ENCODE results near the gene PLA2G1B. TPM values are rescaled to one million over a fixed set of nuclear protein-coding genes. Genes with fewer than 3 reads are reported as not detected.

PLA2G1B gene
- total and polyA plus RNA-seq, 2 of the 13 experiments (the other 11 are each of a cell fraction or from before 2014, with no cell fraction given) = 0.33 to 1.4 TPM

DNA sequence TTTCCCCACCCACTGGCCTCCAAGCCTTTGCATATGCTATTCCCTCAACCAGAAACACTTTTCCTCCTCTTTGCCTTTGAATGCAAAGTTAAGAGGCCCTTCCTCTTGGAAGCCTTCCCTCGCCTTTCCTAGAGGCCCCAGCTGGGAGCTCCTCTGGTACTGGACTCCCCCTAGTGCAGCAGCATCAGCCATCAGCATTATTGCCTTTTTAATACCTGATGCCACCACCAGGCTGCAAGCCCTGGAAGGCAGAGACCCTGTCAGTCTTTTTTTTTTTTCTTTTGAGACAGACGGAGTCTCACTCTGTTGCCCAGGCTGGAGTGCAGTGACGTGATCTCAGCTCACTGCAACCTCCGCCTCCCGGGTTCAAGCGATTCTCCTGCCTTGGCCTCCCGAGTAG is 19.1 kb upstream of the PLA2G1B start:
- Histone ChIP-seq H3K4me2 (ENCODE audit: low read depth, low read length) (no peak overlapping the region), H2AFZ (ENCODE audit: low read length) (no peak overlapping the region), H3K4me3 (replicated peaks in 1 of 3; ENCODE audit: insufficient read depth in 1 of 3, low read depth in 2 of 3, low read length in 3 of 3) (no peak overlapping the region), H3K4me1 (ENCODE audit: insufficient read depth, low read length) (peaks cover 25% of the 10 kb centered on the region), H3K9me3 (ENCODE audit: low read length) (no peaks in the 10 kb centered on the region), H4K20me1 (ENCODE audit: insufficient read depth, low read length) (no peaks in the 10 kb centered on the region), H3K27me3 (ENCODE audit: control insufficient read depth in 1 of 2, insufficient read depth in 2 of 2, low read length in 2 of 2) (no peaks in the 10 kb centered on the region), H3K9ac (ENCODE audit: insufficient read depth, low read depth, low read length) (no peak overlapping the region), H3K79me2 (ENCODE audit: insufficient read depth, low read length) (no peaks in the 10 kb centered on the region), H3K27ac (ENCODE audit: extremely low read length, insufficient read depth, low read length) (no peak overlapping the region), H3K36me3 (replicated peaks in 1 of 2; ENCODE audit: control insufficient read depth in 1 of 2, insufficient read depth in 2 of 2, low read length in 2 of 2) (no peaks in the 10 kb centered on the region)
- ChIA-PET CTCF (ENCODE audit: low intra/inter-chr PET ratio, low total read pairs) (no interaction called here), POLR2A (no interaction called here)
- WGBS (ENCODE audit: low lambda C conversion rate) = 67% methylated on average over 7 of the region's 7 CpGs
- TF ChIP-seq ZNF354B (CRISPR knock-in tag; IDR thresholded peaks at IDR 0.05) (no peak), ZFP82 (CRISPR knock-in tag; IDR thresholded peaks at IDR 0.05; ENCODE audit: borderline replicate concordance) (no peak), ZFP36 (IDR thresholded peaks at IDR 0.05; ENCODE audit: borderline replicate concordance, low read depth, low read length, partially characterized antibody) (no peak), FOXC1 (CRISPR knock-in tag; IDR thresholded peaks at IDR 0.05; ENCODE audit: borderline replicate concordance) (no peak), KDM5A (IDR thresholded peaks at IDR 0.05; ENCODE audit: borderline replicate concordance, low read length) (no peak), MAFK (conservative IDR thresholded peaks at IDR 0.05 in 1 of 2, IDR thresholded peaks at IDR 0.05 in 1 of 2; ENCODE audit: low read length in 2 of 2) (no peak), YY1 (IDR thresholded peaks at IDR 0.05; ENCODE audit: insufficient read depth, insufficient replicate concordance, low read depth, low read length) (no peak), DPF2 (CRISPR knock-in tag; IDR thresholded peaks at IDR 0.05; ENCODE audit: borderline replicate concordance, low read depth) (no peak), NRL (CRISPR knock-in tag; IDR thresholded peaks at IDR 0.05; ENCODE audit: borderline replicate concordance) (no peak), HNRNPK (IDR thresholded peaks at IDR 0.05; ENCODE audit: low read depth, low read length, poor library complexity, severe bottlenecking) (no peak), CENPX (CRISPR knock-in tag; IDR thresholded peaks at IDR 0.05) (no peak), ZNF740 (CRISPR knock-in tag; IDR thresholded peaks at IDR 0.05) (no peak), TFAP4 (IDR thresholded peaks at IDR 0.05; ENCODE audit: borderline replicate concordance, low read depth) (no peak), RFX1 (IDR thresholded peaks at IDR 0.05) (no peak)
- TF ChIP-seq, protein P1, sequence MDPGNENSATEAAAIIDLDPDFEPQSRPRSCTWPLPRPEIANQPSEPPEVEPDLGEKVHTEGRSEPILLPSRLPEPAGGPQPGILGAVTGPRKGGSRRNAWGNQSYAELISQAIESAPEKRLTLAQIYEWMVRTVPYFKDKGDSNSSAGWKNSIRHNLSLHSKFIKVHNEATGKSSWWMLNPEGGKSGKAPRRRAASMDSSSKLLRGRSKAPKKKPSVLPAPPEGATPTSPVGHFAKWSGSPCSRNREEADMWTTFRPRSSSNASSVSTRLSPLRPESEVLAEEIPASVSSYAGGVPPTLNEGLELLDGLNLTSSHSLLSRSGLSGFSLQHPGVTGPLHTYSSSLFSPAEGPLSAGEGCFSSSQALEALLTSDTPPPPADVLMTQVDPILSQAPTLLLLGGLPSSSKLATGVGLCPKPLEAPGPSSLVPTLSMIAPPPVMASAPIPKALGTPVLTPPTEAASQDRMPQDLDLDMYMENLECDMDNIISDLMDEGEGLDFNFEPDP (CRISPR knock-in tag; conservative IDR thresholded peaks at IDR 0.05) = no peak
- FAIRE-seq (no peak), ATAC-seq (peak; percentile 63), DNase-seq (ENCODE audit: low spot score) (no peak)
- BruUV-seq (replicated peaks) = no TSS peak
- in situ Hi-C loops (cut with HindIII; ENCODE audit: extremely low pct_ligation_motif_present, low pct_unique_long_range_greater_than_20kb) = no loop called here
- intact Hi-C loops (cut with micrococcal nuclease; ENCODE audit: unreplicated experiment) = no loop called here
